ENCODE results near the gene OR51B6.
"Not testable (repeated sequence)": the region's sequence is repeated elsewhere in the genome, so short reads cannot be mapped to it uniquely, and the experiment has no call there.

The OR51B6 gene, protein sequence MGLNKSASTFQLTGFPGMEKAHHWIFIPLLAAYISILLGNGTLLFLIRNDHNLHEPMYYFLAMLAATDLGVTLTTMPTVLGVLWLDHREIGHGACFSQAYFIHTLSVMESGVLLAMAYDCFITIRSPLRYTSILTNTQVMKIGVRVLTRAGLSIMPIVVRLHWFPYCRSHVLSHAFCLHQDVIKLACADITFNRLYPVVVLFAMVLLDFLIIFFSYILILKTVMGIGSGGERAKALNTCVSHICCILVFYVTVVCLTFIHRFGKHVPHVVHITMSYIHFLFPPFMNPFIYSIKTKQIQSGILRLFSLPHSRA

DNA sequence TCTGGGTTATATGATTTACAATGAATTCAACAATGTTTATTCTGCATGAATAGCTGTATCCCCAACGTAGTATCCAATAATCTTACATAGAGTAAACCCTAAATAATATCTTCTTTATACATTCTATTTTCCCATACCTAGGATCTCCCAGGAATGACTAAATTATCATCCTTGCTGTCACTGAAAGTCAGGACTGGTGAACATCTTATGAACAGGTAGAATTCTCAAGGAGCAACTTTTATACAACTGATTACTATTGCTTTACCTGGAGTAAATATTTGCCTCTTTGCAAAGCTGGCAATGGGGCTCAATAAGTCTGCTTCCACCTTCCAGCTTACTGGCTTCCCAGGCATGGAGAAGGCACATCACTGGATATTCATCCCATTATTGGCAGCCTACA, at the start of gene OR51B6:
Gene OR51B6, plus strand, starts transcription at position 301 of the 400 bp plus-strand sequence. Its CDS starts 0 bp downstream, at position 301.
- DNase-seq (ENCODE audit: low read depth) = no peak

DNA sequence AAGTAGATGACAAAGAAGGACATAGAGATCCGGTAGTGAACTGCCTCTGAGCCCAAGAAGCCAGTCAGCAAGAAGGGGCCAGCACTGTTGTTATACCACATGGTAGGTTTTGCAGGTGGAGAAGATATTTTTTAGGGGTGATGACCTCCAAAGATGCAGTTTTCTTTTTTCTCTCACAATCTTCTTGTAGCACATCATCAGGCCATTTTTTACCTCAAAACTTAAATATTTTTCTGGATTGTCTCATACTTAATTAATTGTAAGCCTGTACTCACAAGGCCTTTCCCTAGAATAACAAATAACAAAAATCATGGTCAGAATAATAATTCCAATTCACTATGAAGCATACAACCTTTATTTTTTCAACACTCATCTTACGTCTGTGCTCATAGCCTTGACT, 49.5 kb upstream of the OR51B6 start, which contains the start of gene OR51B4:
Gene OR51B4, minus strand, starts transcription at position 101 of the 400 bp plus-strand sequence. Its CDS starts 0 bp downstream, at position 101.
- DNase-seq (ENCODE audit: low read depth) = no peak

DNA sequence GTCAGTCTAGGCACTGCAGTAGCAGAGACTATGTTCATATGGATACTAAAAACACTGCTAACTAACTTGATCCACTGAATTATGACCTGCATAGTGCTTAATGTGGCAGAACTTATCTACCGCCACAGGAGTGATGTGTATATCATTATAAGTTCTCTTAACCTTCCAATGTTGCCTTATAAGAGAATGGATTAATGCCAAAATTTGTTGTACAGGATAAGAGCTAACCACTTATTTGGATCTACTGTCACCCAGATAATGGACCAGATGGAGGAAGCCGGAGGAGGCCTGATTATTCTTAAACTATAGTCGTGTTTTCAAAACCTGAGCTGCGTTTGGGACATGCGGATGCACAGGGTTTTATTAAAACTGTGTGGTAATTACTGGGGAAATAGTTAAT, 47.7 kb upstream of the OR51B6 start:
- no peak for DNase-seq (ENCODE audit: low read depth)

DNA sequence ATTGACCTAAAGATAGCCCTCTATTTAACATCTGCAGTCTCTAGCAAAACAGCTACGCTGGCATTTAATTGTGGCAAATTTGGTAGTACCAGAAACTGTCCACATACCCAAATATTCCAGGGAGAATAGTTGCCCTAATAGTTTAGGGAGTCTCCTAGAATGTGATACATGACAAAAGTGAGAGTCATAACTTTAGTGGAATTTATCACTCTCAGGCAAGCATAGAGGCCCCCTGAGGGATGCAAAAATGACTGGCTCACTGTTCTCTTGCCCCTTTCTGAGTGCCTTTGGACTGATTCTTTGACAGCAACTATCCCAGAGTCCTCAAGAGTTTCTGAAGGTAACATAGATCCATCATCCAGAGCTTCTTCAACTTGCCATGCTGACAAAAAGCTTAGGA, 47.3 kb upstream of the OR51B6 start:
- DNase-seq (ENCODE audit: low read depth) = no peak

DNA sequence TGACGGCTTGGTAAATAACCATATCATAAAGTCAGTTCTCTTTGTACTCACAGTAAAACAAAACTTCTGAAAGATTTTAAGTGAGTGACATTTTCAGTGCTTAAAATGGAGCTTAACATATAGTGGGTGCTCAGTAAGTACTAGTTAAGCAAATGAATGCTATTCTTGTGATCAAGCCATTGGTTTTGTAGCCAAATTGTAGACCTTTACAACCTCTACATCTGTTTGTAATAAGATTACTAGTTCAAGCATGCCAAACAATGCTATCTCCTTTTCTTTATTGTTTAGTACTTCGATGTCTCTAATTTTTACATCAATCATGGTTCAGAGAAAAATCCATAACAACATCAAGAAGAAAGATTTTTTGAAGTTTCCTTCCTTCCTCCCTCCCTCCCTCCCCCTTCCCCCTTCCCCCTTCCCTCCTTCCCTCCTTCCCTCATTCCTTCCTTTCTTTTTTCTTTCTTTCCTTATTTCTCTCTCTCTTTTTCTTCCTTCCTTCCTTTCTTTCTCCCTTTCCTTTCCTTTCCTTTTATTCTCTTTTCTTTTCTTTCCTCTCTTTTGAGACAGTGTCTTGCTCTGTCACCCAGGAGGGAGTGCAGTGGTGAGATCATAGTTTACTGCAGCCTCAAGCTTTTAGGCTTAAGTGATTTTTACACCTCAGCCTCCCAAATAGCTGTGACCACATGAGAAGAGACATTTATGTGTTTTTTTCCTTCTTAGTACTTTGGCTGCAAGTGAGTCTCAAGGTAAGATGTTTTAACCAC, 43.9 kb upstream of the OR51B6 start:
- no peak for DNase-seq (ENCODE audit: low read depth)

DNA sequence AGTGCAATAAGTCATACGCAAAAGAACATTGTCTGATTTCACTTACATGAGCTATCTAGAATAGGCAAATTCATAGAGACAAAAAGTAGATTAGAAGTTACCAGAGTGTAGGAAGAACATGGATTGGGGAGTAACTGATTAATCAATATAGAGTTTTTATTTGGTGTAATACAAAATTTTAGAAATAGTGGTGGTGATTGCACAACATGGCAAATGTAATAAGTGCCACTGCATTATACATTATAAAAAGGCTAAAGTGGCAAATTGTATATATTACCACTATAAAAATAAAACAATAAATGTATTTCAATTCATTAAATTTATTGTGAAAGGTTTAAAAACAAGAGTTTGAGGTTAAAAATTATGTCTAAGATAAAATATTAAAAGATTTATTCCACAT, 40.9 kb upstream of the OR51B6 start:
- DNase-seq (ENCODE audit: low read depth) = no peak

DNA sequence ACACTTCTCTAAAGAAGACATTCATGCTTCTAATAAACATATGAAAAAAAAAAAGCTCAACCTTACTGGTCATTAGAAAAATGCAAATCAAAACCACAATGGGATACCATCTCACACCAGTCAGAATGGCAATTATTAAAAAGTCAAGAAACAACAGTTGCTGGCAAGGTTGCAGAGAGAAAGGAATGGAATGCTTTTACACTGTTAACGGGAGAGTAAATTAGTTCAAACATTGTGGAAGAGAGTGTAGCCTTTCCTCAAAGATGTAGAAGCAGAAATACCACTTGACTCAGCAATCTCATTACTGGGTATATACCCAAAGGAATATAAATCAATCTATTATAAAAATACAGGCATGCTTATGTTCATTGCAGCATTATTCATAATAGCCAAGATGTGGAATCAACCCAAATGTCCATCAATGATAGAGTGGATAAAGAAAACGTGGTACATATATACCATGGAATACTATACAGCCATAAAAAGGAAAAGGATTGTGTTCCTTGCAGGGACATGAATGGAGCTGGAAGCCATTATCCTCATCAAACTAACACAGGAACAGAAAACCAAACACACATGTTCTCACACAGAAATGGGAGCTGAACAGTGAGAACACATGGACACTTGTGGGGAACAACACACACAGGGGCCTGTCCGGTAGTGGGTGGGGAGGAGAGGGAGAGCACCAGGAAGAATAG, 37.8 kb upstream of the OR51B6 start:
- not testable (repeated sequence) for DNase-seq (ENCODE audit: low read depth)

DNA sequence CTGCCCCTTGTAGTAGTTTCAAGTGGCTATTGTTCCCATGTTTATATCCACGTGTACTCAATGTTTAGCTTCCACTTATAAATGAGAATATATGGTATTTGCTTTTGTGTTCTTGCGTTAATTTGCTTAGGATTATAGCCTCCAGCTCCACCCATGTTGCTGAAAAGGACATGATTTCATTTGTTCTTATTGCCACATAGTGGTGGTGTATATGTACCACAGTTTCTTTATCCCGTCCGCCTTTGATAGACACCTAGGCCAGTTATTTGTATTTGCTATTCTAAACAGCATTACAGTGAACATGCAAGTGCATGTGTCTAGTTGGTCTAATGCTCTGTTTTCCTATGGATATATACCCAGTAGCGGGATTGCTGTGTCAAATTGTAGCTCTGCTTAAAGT, 34.0 kb upstream of the OR51B6 start:
- DNase-seq (ENCODE audit: low read depth) = no peak

DNA sequence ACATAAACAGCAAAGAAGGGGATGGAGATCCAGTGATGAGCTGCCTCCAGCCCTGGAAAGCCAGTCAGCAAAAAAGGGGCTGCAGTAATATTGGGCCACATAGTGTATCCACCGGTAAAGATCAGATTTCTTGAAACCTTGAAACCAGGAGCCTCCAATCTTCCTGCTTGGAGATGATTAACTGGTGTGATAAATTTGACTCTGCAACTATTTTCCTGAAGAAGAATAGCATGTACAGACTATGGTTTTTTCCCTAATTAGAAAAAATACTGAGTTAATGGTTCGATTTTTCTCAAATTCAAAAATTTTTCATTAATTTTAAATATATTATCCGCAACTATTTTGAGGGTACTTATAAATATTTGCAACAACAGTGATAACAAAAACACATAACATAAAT, 27.1 kb upstream of the OR51B6 start, which contains the start of gene OR51B2:
Gene OR51B2, minus strand, starts transcription at position 101 of the 400 bp plus-strand sequence. Its CDS starts 0 bp downstream, at position 101.
- DNase-seq (ENCODE audit: low read depth) = no peak

DNA sequence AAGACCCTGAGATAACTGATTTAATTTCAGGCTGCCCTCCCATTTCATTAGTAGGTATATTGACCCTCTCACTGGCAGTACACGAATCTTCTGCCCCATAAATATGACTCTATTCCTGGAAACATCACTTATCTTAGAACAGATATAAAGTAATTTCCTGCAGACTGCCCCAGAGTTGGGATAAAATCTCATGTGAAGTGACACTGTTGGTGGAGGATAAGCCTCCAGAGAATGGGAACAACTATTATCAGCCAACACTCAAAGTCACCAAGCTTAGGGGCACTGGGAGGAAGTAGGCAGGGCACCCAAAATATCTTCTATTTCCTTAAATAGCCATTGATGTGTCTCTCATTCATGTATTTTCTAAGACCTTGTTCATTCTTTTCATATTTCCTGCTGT, 16.1 kb upstream of the OR51B6 start:
- no peak for DNase-seq (ENCODE audit: low read depth)

DNA sequence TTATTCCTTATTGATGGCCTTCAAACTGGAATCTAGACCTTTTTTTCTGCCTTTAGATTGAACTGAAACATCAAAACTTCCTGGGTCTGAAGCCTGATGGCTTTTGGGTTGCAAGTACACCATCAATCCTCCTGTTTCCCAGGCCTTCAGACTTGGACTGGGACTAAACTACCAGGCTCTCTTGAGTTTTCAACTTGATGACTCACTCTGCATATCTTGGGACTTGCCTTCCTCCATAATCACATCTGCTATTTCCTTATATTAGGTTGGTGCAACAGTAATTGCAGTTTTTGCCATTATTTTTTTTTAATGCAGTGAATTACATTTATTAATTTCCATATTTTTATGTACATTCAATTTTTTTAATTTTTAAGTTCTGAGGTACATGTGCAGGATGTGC, 15.0 kb upstream of the OR51B6 start:
- DNase-seq (ENCODE audit: low read depth) = no peak

DNA sequence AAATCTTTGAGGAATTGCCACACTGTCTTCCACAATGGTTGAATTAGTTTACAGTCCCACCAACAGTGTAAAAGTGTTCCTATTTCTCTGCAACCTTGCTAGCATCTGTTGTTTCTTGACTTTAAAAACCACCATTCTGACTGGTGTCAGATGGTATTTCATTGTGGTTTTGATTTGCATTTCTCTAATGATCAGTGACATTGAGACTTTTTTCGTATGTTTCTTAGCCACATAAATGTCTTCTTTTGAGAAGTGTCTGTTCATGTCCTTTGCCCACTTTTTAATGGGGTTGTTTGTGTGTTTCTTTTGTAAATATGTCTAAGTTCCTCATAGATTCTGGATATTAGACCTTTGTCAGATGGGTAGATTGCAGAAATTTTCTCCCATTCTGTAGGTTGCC, 14.1 kb upstream of the OR51B6 start:
- DNase-seq (ENCODE audit: low read depth) = not testable (repeated sequence)

DNA sequence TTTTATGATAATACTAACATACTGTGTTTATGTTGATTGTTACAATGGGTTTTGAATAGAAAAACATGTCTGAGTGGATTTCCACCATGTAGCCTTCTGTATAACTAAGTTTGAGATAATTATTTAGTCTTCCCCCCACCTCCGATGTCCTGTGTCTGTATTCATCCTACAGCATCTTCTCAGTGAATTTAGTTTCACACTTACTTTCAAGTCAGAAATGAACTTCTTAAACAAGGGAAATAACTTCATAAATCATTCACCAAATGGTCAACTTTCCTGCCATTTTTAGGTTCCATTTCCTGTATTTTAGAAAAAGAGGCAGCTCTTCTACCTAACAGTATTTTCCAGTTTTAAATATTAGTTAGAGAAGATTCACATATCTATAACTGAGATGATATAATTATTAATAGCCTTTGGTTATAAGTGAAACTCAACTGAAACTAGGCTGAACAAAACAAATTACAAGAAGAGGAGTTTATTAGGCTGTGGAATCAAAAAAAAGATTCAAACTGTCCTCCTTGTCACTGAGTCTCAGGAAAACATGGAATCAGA, 11.5 kb upstream of the OR51B6 start:
- no peak for DNase-seq (ENCODE audit: low read depth)

DNA sequence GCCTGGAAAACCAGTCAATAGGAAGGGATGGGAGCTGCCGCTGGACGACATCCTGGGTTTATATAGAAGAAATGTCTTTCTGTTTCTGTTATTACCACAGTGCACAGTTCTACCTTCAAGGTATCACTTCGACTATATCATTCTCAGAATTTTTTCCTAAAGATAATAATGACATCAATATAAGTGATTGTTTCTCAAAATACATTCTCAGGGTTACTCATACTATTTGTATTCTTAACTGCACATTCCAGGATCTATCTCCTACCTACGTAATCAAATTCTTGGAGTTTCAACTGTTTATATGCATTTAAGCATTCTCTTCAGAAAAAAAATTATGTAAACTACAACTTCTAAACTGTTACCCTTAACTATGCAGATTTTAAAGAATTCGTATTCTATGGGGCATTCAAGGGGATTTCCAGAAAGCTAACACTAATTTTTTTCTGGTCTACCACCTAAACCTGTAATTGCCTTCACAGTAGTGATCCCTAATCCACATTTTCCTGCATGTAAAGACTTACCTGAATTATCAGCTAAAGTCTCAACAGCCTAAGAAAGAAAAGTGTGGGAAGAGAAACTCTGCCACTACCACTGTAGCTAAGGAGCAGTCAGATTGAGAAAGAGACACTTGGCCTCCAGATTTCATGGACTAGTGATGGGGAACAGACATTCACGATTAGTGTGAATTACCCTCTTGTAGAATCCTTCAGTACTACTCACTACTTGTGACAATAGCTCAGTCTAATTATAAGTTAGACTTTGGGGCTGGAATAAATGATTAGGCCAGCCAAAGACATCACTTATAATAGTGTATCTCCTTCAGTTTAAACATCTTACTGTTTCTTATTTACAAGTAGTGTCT, 7.6 kb upstream of the OR51B6 start, which contains the start of gene OR51B5:
Gene OR51B5, minus strand, starts transcription at position 51 of the 862 bp plus-strand sequence. Its CDS starts 0 bp downstream, at position 51.
- no peak for DNase-seq (ENCODE audit: low read depth)

DNA sequence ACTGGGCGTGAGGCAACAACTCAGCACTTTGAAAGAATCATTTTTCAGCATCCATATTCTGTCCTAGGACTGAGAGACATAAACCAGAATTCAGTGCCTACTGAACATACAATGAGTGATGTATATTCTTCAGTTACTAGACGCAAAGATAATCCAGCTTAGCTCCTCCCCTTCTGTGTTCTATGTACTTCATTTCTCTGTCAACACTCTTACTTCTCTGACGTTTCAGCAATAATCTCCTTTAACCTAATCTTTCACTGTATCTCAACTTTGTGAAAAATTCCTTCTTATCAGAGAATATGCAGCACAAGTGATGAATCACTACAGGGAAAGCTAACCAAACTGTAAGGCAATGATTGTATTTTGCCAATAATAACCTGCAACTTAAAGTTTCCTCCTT, 5.5 kb upstream of the OR51B6 start:
- no peak for DNase-seq (ENCODE audit: low read depth)

DNA sequence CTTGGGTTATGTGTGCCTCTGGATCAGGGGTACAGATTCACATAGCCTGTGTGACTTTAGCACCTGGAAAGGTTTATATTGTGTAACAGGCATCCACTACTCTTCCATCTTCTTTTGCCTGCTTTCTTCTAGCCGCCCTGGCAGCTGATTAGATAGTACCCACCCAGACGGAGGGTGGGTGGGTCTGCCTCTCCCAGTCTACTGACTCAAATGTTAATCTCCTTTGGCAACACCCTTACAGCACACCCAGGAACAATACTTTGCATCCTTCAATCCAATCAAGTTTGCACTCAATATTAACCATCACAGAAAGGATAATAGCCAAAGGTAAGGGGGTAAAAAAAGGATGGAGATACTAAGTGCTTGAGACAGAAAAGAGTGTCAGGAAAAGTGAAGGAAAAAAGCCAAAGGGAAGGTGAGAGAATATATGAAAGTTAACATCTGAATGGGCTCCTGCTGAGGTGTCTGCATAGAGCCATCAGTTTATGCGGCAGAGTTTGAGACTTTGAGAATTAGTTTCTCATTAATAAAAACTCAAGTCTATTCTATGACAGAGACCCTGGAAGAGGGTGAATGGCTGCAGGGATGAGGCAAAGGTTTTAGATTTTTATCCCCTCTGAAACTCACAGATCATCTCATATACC, 2.6 kb upstream of the OR51B6 start:
- DNase-seq (ENCODE audit: low read depth) = no peak

DNA sequence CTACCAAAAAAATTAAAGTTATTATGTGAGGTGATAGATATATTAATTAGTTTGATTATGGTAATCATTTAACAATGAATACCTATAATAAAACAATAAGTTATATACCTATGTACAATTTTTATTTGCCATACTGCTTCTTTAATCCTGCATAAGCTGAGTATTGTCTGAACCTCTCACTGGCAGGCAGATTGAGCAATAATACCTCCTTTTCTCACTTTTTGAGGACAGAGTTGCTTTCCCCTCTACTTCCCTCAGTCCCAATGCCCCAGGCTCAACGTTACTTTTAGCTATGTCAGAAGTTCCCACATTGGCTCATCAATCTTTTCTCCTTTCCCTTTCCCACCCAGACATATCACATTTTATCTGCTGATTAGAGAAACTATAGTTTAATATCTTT, 1.8 kb upstream of the OR51B6 start:
- DNase-seq (ENCODE audit: low read depth) = no peak

DNA sequence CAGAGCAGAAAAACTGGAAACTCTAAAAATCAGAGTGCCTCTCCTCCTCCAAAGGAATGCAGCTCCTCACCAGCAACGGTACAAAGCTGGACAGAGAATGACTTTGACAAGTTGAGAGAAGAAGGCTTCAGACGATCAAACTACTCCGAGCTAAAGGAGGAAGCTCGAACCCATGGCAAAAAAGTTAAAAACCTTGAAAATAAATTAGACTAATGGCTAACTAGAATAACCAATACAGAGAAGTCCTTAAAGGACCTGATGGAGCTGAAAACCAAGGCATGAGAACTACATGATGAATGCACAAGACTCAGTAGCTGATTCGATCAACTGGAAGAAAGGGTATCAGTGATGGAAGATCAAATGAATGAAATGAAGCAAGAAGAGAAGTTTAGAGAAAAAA, 4.7 kb downstream of the OR51B6 start:
- not testable (repeated sequence) for DNase-seq (ENCODE audit: low read depth)

DNA sequence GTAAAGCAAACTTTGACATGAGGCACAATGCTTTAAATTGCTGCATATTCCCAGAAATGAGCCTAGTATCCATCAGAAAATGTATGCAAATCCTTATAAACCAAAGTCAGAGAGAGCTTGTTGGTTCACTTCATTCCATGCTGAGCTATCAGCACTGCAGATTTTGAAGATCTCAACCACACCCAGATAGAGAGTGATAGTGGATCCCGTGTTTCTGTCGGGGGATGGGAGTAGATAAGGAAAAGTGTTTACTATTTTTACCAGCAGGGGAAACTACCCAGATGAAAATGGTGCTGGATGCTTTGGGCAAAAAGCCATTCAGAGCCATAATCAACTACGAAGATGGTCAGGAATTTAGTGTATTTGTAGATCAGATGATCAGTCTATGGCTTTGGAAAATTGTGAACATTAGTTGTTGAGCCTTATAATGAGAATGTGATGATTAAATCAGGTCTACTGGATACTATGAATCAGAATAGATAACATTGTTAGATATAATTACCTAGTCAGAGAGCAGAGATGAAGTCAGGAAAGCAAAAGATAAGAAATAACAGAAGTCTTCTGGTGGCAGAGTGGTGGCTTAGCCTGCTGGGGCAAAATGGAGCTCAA, 10.8 kb downstream of the OR51B6 start:
- DNase-seq (ENCODE audit: low read depth) = no peak

DNA sequence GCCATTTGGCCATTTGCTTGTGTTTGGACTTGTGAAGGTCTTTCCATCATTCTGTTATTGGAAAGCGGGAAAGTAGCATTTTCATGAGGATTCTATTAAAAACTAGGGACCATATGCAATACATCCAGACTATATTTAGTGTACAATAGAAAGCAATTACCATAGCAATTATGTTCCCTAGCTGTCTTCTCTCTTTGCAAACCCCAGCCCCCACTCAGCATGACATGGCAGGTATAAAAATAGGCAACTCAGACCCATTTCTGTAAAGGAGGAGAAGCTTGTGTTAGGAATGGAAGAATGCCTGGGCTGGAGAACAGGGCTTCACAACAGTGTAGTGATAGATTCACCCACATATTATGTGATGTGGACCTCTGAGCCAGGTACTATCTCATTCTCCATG, 12.4 kb downstream of the OR51B6 start:
- DNase-seq (ENCODE audit: low read depth) = no peak

All from activated T-cell treated with anti-CD3 and anti-CD28 coated beads for 1 hour (primary cell).